HG02610 (cell line): ENCODE results near the gene TEAD4.
"Not testable (repeated sequence)": the region's sequence is repeated elsewhere in the genome, so short reads cannot be mapped to it uniquely, and the experiment has no call there.

Experiments used
- ATAC-seq: cut with Tn5 transposase; IDR thresholded peaks from one replicate; pipeline ENCODE4 v1.9.1; 2021; ENCODE audit warnings: mild to moderate bottlenecking, moderate library complexity; ENCODE audit not compliant: unreplicated experiment

TEAD4 gene

DNA sequence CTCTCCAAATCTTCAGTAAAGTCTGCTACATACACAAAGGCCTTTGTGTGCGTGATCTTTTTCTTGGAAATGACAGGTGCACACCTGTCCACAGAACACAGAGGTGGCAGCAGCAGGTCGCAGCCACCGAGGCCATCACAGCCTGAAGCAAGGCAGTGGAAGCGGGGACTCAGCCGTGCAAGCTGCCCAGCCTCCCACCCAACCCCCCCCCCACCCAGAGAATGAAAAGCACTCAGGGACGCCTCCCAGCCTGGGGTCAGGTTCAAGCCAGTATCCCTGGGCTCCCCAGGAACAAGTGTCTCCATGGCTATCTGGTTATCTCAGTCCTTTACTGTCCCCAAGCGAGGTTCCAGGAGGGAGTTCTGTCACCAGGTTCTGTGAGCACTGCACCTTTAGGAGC lies 86.8 kb downstream of the TEAD4 start:
- no peak for ATAC-seq

- no peak for ATAC-seq
Measured at GRCh38 chr12:3046441-3047200, 87.4 kb downstream of the TEAD4 start.

DNA sequence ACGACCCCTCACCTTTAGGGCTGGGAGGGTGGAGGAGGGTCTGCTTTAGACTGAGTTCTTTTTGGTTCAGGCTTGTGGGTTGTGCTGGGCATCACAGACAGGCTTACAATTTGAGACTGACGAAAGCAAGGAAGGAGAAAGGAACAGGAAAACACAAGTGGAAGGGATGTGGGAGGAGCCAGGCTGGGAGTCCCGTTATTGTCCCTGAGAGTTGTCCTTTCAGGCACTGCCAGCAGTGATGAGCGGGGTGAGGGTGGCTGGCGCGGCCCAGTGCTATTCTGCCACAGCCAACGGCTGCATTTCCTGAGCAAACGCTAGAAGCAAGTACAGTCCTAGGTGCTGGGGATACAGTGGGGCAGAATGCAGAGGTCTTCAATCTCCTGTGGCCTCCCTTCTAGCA lies 88.8 kb downstream of the TEAD4 start:
- ATAC-seq, result no peak

GRCh38 chr12:3048540-3048939 lies 89.3 kb downstream of the TEAD4 start:
- ATAC-seq, result no peak

DNA sequence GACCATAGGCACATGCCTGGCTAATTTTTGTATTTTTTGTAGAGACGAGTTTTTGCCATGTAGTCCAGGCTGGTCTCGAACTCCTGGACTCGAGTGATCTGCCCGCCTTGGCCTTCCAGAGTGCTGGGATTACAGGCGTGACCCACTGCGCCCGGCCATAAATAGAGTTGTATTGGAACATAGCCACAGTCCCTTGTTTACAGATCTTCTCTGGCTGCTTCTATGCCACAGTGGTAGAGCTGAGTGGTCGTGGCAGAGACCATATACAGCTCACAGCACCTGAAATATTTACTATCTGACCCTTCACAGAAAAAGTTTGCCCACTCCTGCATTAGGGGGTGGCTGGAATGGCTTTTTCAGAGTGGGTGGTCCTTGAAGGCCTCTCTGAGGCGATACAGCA lies 90.0 kb downstream of the TEAD4 start:
- no peak for ATAC-seq

GRCh38 chr12:3049611-3050249 lies 90.5 kb downstream of the TEAD4 start:
- no peak for ATAC-seq

- ATAC-seq, result no peak
Measured at GRCh38 chr12:3054374-3054773, 95.2 kb downstream of the TEAD4 start.

DNA sequence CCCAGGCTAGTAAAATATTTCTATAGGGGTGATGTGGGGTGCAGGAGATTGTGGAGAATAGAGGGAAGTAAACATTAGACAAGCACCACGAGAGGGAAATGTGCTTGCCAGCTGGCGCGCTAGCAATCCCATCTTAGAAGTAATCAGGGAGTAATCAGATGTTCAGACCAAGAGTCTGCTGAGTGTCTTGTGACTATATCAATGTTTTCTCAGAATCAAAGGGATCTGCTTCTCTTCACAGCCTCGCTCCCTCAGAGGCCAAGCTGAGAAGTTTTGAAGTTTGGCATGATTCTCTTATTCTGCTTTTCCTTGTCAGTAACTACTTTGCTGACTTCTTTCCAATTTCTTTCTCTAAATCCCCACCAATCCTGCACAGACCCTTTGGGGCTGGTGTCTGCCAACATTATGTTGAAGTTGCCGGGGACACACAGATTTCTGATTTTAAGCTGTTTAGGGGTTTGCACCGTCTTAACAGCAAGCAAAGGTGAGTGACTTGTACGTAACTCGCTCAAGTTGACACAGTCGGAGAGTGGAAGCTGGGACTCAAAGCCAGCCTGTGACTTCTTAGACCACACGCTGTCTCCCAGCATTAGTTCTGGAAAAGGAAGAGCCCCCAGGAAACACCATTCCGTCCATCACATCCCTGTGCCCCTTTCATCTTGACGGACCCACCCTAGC lies 96.0 kb downstream of the TEAD4 start:
- ATAC-seq, result no peak

DNA sequence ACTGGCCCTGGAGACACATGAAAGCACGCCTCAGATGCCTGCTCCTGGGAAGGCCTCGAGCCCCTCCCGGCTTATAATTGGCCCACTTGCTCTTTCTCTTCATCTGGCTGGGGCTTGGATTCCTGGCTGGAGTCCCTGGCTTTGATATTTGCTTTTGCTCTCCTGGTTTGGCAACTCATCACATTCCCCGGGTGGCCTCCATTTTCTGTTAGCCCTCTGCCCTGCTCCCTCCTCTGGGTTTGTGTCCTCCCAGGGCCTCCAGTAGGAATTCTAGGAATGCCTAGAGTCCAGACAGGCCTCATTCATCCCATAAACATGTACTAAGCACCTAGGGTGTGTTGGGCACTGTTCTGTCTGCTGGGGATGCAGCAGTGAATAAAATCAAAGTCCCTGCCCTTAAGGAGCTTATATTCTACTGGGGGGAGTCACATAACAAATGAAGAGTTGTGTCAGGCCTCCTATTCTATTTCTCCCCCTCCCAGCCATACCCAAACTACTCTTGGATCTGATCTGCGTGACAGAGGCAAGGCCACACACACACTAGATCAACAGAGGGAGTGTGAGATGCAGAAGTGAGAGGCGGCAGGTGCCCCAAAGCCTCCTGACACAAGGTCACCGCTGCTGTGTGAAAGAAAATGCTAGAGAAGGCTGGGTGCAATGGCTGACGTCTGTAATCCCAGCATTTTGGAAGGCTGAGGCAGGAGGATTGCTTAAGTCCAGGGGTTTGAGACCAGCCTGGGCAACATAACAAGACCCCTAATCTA lies 96.7 kb downstream of the TEAD4 start:
- ATAC-seq, result no peak

DNA sequence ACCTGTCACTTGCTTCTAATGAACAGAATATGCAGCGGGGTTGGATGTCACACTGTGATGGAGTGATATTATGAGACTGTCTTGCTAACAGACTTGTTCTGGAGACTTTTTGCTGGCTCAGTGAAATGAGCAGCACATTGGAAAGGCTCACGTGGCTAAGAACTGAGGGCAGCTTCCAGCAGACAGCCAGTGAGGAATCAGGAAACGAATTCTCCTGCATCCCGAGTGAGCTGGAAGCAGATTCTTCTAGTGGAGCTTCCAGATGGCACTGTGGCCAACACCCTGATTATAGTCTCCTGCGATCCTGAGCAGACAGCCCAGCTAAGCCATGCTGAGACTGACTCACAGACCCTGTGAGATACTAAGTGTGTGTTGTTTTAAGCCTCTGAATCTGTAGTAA lies 101.9 kb downstream of the TEAD4 start:
- no peak for ATAC-seq

- ATAC-seq, result no peak
Measured at GRCh38 chr12:3061501-3062215, 102.5 kb downstream of the TEAD4 start.

- ATAC-seq, result no peak
Measured at GRCh38 chr12:3065300-3065699, 106.1 kb downstream of the TEAD4 start.

DNA sequence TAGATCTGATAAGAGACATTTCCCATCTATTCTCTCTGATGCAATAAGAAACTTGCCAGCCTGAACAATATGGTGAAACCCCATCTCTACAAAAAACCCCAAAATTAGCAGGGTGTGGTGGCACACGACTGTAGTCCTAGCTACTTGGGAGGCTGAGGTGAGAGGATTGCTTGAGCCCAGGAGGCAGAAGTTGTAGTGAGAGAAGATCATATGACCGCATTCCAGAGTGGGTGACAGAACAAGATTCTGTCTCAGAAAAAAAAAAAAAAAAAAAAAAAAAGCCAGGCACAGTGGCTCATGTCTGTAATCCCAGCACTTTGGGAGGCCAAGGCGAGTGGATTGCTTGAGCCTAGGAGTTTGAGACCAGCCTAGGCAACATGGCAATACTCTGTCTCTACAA lies 106.6 kb downstream of the TEAD4 start:
- not testable (repeated sequence) for ATAC-seq

DNA sequence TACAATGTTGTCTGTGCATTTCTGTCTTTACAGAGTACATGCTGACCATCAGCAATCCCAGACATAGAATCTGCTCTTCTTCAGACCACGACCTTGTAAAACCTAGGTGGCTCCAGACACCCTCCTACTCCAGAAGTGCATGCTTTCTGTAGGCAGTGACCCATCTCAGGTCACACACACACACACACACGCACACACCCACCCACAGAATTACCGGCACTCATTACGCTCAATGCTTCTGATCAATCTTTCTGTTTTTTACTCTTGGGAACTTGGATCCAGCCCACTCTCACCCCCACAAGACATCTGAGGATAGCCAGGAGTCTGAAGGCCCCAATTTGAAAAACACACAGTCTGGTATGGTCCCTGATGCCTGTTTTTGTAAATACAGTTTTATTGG lies 110.5 kb downstream of the TEAD4 start:
- ATAC-seq, result no peak

DNA sequence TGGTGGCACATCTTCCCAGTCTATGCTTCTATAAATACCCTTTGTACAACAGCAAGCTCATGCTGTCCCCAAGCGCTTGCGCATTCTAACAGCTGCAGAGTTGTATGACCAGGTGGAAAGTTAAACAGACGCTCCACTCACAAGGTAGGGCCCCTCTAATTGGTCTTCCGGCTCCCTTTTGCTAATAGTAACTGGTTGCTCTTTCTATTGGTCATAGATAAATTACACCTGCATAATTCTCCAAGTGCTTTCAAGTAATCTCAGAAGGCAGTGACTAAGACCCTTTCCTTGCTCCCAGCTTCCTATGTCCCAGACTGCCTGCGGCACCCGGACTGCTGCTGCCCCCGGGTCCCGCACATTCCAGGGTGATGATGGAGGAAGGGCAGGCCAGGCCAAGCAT lies 111.9 kb downstream of the TEAD4 start:
- ATAC-seq, result no peak

GRCh38 chr12:3071710-3072109 lies 112.5 kb downstream of the TEAD4 start:
- no peak for ATAC-seq

DNA sequence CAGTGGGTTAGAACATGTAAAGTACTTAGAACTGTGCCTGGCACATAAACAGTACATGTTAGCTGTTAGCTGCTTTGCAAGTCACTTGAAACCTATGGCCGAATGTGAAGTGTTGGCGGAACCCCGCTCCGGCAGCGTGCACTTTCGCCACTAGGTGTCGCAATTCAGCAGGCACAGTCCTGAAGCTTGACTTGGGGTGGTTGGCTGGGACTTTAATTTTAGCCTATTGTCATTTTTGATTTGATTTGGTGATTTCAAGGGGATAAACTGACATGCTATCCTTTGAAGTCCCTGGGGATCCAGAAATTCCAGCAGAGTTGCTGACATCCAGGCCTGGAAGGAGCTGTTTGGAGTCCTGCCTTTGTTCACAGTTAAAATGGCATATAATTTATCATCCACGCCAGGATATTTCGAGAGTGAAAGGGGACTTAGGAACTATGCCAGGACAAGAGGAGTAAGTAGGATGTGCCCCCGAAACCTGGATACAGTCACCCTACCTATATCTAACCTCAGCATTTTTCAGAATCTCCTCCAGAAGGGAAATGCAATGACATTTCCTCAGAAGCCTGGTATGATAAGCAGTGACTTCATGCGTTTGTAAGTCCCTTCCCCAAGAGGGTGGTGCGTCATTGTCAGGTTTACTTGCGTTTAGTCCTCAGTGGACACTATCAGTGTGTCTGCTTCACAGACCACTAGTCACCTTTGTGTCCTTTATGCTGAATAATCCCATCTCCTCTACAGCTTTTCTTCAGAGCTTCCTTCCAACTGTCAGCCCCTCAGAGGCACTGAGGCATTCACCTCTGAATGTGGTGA lies 114.4 kb downstream of the TEAD4 start:
- peak; percentile 44 for ATAC-seq

DNA sequence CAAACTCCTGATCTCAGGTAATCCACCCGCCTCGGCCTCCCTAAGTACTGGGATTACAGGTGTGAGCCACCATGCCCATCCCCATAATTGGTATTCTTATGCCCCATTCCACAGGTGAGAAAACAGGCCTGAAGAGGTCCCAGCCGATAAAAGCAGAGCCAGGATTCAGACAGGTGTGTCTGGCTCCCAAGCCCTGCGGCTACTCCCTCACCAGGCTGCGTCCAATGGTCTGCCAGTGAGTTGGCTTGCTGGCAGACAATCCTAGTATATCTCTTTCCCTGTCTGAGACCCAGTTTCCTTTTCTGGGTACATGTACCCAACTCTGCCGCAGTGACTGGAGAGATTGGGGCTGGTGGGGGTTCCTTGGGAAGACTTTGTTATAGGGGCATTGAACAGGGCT lies 116.1 kb downstream of the TEAD4 start:
- no peak for ATAC-seq

DNA sequence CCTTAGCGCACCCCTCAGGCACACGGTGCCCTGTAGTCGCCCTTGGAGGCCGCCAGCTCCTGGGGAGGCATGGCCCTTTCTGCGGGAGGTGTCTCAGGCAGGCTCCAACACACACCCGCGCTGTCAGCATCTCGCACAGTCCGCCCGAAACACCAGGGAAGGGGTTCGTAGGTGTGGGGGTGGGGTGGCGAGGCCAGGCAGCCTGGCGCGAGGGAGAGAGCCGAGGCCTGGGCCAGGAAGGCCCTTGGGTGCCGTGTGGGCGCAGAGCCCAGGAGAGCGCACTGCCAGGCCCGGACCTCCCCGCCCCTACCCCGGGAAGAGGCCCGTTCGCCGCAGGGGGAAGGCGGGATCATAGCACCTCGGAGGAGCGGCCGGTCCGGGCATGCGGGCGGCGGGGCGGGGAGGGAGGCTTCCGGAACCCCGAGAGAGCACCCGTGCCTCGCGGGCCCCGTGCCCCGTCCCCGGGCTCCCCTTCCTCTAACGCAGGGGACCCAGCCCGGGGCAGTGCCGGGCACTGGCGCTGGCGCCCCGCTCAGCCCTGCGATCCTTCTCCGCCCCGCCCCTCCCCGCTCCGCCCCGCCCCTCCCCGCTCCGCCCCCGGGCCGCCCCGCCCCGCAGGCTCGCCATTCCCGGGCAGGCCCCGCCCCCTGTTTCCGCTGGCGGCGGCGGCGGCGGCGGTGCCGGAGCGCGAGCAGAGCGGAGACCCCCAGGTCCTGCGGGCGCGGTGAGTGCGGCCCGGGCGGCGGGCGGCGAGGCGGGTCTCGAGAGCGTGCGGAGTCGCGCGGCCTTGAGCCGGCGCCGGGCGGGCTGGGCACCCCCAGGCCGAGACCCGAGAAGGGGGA lies 117.8 kb downstream of the TEAD4 start, which contains the start of gene TSPAN9:
Gene TSPAN9, plus strand, starts transcription at position 650 of the 842 bp plus-strand sequence. CDS start 123,815 bp downstream, outside the sequence.
- ATAC-seq, result peak; percentile 49
